GM12878 (cell line): ENCODE measurements around the gene ZNF107. TPM values are rescaled to one million over a fixed set of nuclear protein-coding genes. Genes with fewer than 3 reads are reported as not detected.

ENCODE experiments used
- ATAC-seq: fragments of 200-7000 bp; cut with Tn5 transposase; 3 replicates; pipeline ENCODE4 v1.9.1; 2020; ENCODE audit warnings: mild to moderate bottlenecking, moderate library complexity
- BruUV-seq: library from RNA; stranded (reverse); fragments of 400-500 nt; replicated peaks from 2 replicates; lab custom pipeline; 2021; lab: Mats Ljungman, UMichigan
- CTCF ChIA-PET: fragments of 300-600 bp; sonication (Branson Sonifier 250); formaldehyde crosslinking; extraction: SDS; loops from one replicate; lab custom pipeline; 2021; ENCODE audit warnings: inconsistent platforms; lab: Yijun Ruan, JAX
- POLR2A ChIA-PET: fragments of 350-600 bp; formaldehyde crosslinking; extraction: SDS; loops from one replicate; lab custom pipeline; 2021; ENCODE audit warnings: inconsistent platforms; lab: Charles Lee
- RAD21 ChIA-PET: fragments of 300-600 bp; sonication (Branson Sonifier 250); formaldehyde crosslinking; loops from one replicate; lab custom pipeline; 2023; ENCODE audit warnings: antibody characterized with exemption; ENCODE audit not compliant: unreplicated experiment; lab: Charles Lee
- SMC1A ChIA-PET: fragments of 300-600 bp; sonication (Branson Sonifier 250); formaldehyde crosslinking; loops from one replicate; lab custom pipeline; 2023; ENCODE audit not compliant: unreplicated experiment, uncharacterized antibody; lab: Charles Lee
- DNase-seq: peaks from one replicate; pipeline ENCODE4 v3.0.0-alpha.2; 2011; ENCODE audit warnings: low read depth, low spot score
- FAIRE-seq: peaks from 3 replicates; lab custom pipeline; 2011; peaks lifted over from hg19 to GRCh38; lab: Jason Lieb, UNC
- H2AFZ ChIP-seq: 2 replicates; pipeline ENCODE4 v1.6.0; 2011; ENCODE audit warnings: low read depth, low read length, control low read depth; ENCODE audit not compliant: control insufficient read depth
- H3K27ac ChIP-seq: 2 replicates; pipeline ENCODE4 v1.5.1; 2011; ENCODE audit warnings: control low read depth; ENCODE audit not compliant: control insufficient read depth, insufficient read depth
- H3K27me3 ChIP-seq, 2 experiments: replicated peaks in 1 of 2; 2 replicates each; pipeline versions ENCODE4 v1.6.0 to v1.6.1; 2011; ENCODE audit warnings: low read length in 1 of 2; ENCODE audit not compliant: control insufficient read depth in 2 of 2, insufficient read depth in 2 of 2
- H3K36me3 ChIP-seq, 2 experiments: 2 replicates each; pipeline ENCODE4 v1.5.1; 2011; ENCODE audit warnings: low read length in 1 of 2; ENCODE audit not compliant: control insufficient read depth in 2 of 2, insufficient read depth in 2 of 2
- H3K4me1 ChIP-seq: 2 replicates; pipeline ENCODE4 v1.6.1; 2011; ENCODE audit warnings: mild to moderate bottlenecking, low read length, moderate library complexity, mixed read lengths; ENCODE audit not compliant: control insufficient read depth, insufficient read depth
- H3K4me2 ChIP-seq: 2 replicates; pipeline ENCODE4 v1.6.0; 2011; ENCODE audit warnings: control low read depth; ENCODE audit not compliant: control insufficient read depth, insufficient read depth
- H3K4me3 ChIP-seq: fragments of 200-600 bp; sonication (generic); 2 replicates; pipeline ENCODE4 v1.5.1; 2016
- H3K79me2 ChIP-seq: 2 replicates; pipeline ENCODE4 v1.6.0; 2011; ENCODE audit warnings: low read length; ENCODE audit not compliant: control insufficient read depth, insufficient read depth
- H3K9ac ChIP-seq: 2 replicates; pipeline ENCODE4 v1.8.0; 2011; ENCODE audit warnings: low read length, control low read depth, mixed read lengths; ENCODE audit not compliant: control insufficient read depth, insufficient read depth
- H3K9me3 ChIP-seq: replicated peaks from 3 replicates; pipeline ENCODE4 v1.5.1; 2011; ENCODE audit warnings: mild to moderate bottlenecking, low read length; ENCODE audit not compliant: control insufficient read depth, insufficient read depth
- H4K20me1 ChIP-seq: 2 replicates; pipeline ENCODE4 v1.6.0; 2011; ENCODE audit not compliant: control insufficient read depth, insufficient read depth
- ASH2L ChIP-seq: fragments of 300-600, 200-600 bp; sonication (generic); IDR thresholded peaks from 2 replicates; pipeline ENCODE4 v1.6.1; 2017; ENCODE audit warnings: low read depth, mild to moderate bottlenecking, borderline replicate concordance
- FOXM1 ChIP-seq: IDR thresholded peaks from 2 replicates; pipeline ENCODE4 v1.6.1; 2012; ENCODE audit warnings: low read depth, mild to moderate bottlenecking, inconsistent platforms, low read length, moderate library complexity
- POLR2A ChIP-seq: IDR thresholded peaks from 2 replicates; pipeline ENCODE4 v1.6.1; 2011; ENCODE audit warnings: low read depth, mild to moderate bottlenecking, low read length
- RAD51 ChIP-seq: fragments of 450-650 bp; IDR thresholded peaks from 2 replicates; pipeline ENCODE4 v1.6.1; 2016; ENCODE audit warnings: moderate library complexity, mild to moderate bottlenecking, inconsistent platforms
- TAF1 ChIP-seq: IDR thresholded peaks from 2 replicates; pipeline ENCODE4 v1.6.1; 2011; ENCODE audit warnings: mild to moderate bottlenecking, low read depth, low read length, borderline replicate concordance
- ZZZ3 ChIP-seq: IDR thresholded peaks from 2 replicates; pipeline ENCODE4 v1.6.1; 2011; ENCODE audit warnings: low read depth; ENCODE audit not compliant: control insufficient read depth, insufficient read length
- WGBS: methylation state at CpG from one replicate; pipeline ENCODE4 v1.1.6; 2016; ENCODE audit warnings: low lambda C conversion rate; ENCODE audit not compliant: insufficient replicate concordance, insufficient coverage; ENCODE audit errors: missing lambda C conversion rate; 5-methylcytosine and 5-hydroxymethylcytosine counted together
- in situ Hi-C: fragments of 300-500 bp; cut with MboI; formaldehyde crosslinking; loops from 9 replicates; pipeline ENCODE4 v1.14.3; 2018; ENCODE audit warnings: mixed read lengths
- intact Hi-C: fragments of 100-400 bp; cut with micrococcal nuclease; formaldehyde crosslinking; loops from one replicate; pipeline ENCODE4 v1.14.2; 2022; ENCODE audit not compliant: unreplicated experiment
- polyA plus RNA-seq, 11 experiments: library from polyadenylated mRNA; depleted of rRNA in 4 of 11; unstranded in 6 of 11; stranded (reverse) in 5 of 11; fragments of >200 nt; fragmentation: Nextera tagmentation in 4 of 11; fragmentation: Illumina TruSeq in 1 of 11; extraction: Ambion mirVana in 4 of 11; extraction: Trizol in 1 of 11; gene quantifications; 1 replicate in 1 of 11; 2 replicates in 10 of 11; pipeline versions ENCODE4 v1.2.1 to v1.2.3, GENCODE V29; 2011 to 2016; ENCODE audit warnings: inconsistent platforms in 2 of 11, missing spikeins in 2 of 11, low read depth in 1 of 11
- total RNA-seq, 4 experiments: library from RNA; depleted of rRNA in 3 of 4; stranded (reverse); fragments of >200 nt in 3 of 4; fragmentation: Illumina TruSeq in 1 of 4; extraction: Trizol in 1 of 4; gene quantifications; 2 replicates each; pipeline versions ENCODE4 v1.2.1 to v1.2.3, GENCODE V29; 2013 to 2021
- TF ChIP-seq, protein P1 (sequence below): IDR thresholded peaks from 2 replicates; pipeline ENCODE4 v1.6.1; 2012; ENCODE audit warnings: mild to moderate bottlenecking, low read depth, low read length

The ZNF107 gene
- total and polyA plus RNA-seq, 10 of the 15 experiments (the other 5 are each of a cell fraction or from before 2014, with no cell fraction given): 3.2 to 23.3 (median 13.7) TPM

DNA sequence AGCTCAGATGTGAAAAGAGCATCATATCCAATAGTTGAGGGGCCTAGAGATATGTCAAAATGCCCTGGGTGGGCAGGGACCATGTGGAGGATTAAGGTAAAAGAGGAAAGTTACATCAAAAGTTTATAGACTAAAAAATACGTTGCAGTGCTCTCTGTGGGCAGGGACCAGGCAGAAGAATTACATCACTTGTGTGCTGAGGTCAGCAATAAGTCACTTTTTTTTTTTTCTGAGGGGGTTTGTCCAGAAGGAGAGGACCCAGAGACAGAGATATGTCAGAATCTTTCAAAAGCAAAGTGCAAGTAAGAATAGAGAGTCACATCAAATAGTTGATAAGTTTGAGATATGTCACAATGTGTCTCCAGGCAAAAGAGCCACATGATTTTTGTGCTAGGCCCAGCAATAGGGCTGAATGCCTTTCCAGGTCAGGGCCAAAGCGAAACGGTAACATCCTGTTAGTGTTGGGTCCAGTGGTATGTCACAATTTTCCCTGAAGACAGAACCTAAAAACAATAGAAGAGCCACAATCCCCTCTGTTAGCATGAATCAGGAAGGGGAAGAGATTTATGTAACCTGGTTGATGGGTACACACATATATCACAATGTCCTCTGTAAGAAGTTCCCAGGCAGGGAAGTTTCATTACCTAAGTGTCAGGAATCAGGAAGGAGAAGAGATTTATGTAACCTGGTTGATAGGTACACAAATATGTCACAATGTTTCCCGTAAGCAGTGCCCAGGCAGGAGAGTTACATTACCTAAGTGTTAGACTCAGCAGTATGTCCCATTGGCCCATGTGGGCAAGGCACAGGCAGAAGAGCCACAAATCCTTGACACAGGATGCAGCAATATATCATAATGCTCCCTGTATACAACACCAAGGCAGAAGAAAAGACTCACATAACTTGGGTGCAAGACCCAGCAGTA lies 28.1 kb upstream of the ZNF107 start (continued):
- no peak for TF ChIP-seq ZZZ3
- TF ChIP-seq, protein P1, sequence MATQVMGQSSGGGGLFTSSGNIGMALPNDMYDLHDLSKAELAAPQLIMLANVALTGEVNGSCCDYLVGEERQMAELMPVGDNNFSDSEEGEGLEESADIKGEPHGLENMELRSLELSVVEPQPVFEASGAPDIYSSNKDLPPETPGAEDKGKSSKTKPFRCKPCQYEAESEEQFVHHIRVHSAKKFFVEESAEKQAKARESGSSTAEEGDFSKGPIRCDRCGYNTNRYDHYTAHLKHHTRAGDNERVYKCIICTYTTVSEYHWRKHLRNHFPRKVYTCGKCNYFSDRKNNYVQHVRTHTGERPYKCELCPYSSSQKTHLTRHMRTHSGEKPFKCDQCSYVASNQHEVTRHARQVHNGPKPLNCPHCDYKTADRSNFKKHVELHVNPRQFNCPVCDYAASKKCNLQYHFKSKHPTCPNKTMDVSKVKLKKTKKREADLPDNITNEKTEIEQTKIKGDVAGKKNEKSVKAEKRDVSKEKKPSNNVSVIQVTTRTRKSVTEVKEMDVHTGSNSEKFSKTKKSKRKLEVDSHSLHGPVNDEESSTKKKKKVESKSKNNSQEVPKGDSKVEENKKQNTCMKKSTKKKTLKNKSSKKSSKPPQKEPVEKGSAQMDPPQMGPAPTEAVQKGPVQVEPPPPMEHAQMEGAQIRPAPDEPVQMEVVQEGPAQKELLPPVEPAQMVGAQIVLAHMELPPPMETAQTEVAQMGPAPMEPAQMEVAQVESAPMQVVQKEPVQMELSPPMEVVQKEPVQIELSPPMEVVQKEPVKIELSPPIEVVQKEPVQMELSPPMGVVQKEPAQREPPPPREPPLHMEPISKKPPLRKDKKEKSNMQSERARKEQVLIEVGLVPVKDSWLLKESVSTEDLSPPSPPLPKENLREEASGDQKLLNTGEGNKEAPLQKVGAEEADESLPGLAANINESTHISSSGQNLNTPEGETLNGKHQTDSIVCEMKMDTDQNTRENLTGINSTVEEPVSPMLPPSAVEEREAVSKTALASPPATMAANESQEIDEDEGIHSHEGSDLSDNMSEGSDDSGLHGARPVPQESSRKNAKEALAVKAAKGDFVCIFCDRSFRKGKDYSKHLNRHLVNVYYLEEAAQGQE: no peak
- TF ChIP-seq ASH2L: no peak
- TF ChIP-seq RAD51: no peak
- no peak for TF ChIP-seq POLR2A
- no peak for TF ChIP-seq FOXM1
- TF ChIP-seq, all 136 proteins: peak for 0

DNA sequence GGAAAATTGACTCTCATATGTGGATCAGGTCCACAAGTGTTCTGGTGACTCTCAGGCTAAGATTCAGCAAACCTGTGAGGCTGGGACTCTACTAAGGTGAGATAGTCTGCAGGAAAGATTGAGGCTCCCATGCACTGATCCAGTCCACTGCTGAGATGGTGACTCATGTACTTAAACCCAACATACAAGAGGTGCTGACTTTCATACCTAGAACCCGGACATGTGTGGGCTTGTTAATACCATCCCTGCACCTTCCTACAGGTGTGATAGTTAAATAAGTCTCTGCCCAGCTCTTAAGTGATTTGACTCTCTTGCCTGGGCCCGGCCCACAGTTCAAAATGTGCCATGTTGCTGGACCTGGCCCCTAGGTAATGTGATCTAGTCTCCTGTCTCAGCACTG lies 27.1 kb upstream of the ZNF107 start:
- Histone ChIP-seq H3K4me3 (no peak overlapping the region), H3K27me3 (no peaks in the 10 kb centered on the region), H2AFZ (no peak overlapping the region), H3K27ac (no peak overlapping the region), H3K36me3 (no peaks in the 10 kb centered on the region), H3K79me2 (no peaks in the 10 kb centered on the region), H4K20me1 (no peaks in the 10 kb centered on the region), H3K4me2 (no peak overlapping the region), H3K4me1 (no peaks in the 10 kb centered on the region), H3K9me3 (no peaks in the 10 kb centered on the region; the same call in 2 of the 3 replicates), H3K9ac (no peak overlapping the region)
- intact Hi-C loops (no loop called here), in situ Hi-C loops (no loop called here)
- FAIRE-seq: no peak
- SMC1A ChIA-PET: no interaction called here
- RAD21 ChIA-PET: no interaction called here
- DNase-seq: no peak
- BruUV-seq: no TSS peak
- no peak for TF ChIP-seq TAF1
- ATAC-seq: no peak
- 19% methylated on average over 2 of the region's 2 CpGs for WGBS
- POLR2A ChIA-PET: no interaction called here
- CTCF ChIA-PET: no interaction called here
